Gastrocnemius medialis (tissue), 4 donors: Measurements from ENCODE around the gene ZBTB20.

ENCODE experiments used
- CTCF ChIP-seq, 5 experiments: fragments of 450-650 bp in 3 of 5; fragments of 200-600 bp in 2 of 5; sonication (generic) in 2 of 5; IDR thresholded peaks in 4 of 5; conservative IDR thresholded peaks in 1 of 5; 1 replicate in 4 of 5; 2 replicates in 1 of 5; pipeline ENCODE4 v1.5.1; 2016 to 2019; ENCODE audit warnings: antibody characterized with exemption in 5 of 5, mild to moderate bottlenecking in 3 of 5, moderate library complexity in 3 of 5
- POLR2A ChIP-seq, 2 donors: fragments of 450-650 bp; IDR thresholded peaks; one replicate each; pipeline ENCODE4 v1.6.1; 2017; ENCODE audit warnings: antibody characterized with exemption in 2 of 2, mild to moderate bottlenecking in 2 of 2, moderate library complexity in 2 of 2

GRCh38 chr3:114743746-114744485 is 403.2 kb downstream of the ZBTB20 start:
- TF ChIP-seq POLR2A (IDR thresholded peaks at IDR 0.05) (no peak), CTCF (IDR thresholded peaks at IDR 0.05 in 4 of 5, conservative IDR thresholded peaks at IDR 0.05 in 1 of 5) (no peak)
